GM19239 (cell line): ENCODE results near the gene PSMA7.

Experiments used
- DNase-seq: peaks from one replicate; pipeline ENCODE4 v3.0.0; 2011; ENCODE audit warnings: low spot score; ENCODE audit not compliant: insufficient read length
- FAIRE-seq: peaks from 2 replicates; lab custom pipeline; 2011; peaks lifted over from hg19 to GRCh38; lab: Jason Lieb, UNC

The PSMA7 gene

DNA sequence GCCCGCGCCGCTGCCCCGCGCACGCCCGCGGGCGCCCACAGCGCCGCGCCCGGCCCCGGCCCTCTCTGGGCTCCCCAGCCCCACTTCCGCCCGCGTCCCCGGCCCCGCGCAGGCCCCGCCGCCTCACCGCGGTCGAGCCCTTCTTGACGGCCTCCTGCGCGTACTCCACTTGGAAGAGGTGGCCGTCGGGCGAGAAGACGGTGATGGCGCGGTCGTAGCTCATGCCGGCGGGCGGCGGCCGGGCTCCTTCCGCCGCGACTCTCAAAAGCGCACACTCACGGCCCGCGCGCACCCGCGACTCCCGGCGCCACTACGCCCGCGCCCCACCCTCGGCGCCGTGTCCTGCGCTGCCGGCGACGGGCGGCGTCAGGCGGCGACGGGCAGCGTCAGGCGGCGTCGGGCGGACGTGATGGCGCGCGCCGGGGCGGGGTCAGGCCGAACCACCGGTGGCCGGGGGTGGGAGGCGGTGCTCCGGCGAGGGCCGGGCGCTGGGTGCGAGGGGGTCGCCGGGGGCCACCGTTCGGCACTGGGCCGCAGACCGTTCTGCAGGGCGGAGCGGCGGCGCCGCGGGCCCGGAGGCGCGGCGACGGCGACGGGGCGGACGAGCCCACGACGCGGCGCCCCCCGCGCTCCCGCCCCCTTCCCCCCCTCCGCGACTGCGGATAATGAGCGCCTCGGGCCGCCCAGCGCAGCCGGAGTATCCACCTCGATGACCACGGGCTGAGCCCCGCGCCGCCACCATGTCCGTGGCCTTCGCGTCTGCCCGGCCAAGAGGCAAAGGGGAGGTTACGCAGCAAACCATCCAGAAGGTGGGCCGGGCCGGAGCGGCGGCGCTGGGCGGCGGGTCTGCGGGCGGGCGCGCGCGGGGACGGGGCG is at the start of gene PSMA7, which contains the start of gene SS18L1:
TSS of gene PSMA7 (minus strand) at position 314 of the 876 bp plus-strand sequence. CDS start at position 223, 91 bp downstream.
TSS of gene SS18L1 (plus strand) at position 689 of the 876 bp plus-strand sequence. CDS start at position 741, 52 bp downstream.
- FAIRE-seq: no peak
- peak; percentile 98 for DNase-seq

- DNase-seq (no peak), FAIRE-seq (no peak)
These were observed 49.4 kb upstream of the PSMA7 start for GRCh38 chr20:62192635-62193034.

DNA sequence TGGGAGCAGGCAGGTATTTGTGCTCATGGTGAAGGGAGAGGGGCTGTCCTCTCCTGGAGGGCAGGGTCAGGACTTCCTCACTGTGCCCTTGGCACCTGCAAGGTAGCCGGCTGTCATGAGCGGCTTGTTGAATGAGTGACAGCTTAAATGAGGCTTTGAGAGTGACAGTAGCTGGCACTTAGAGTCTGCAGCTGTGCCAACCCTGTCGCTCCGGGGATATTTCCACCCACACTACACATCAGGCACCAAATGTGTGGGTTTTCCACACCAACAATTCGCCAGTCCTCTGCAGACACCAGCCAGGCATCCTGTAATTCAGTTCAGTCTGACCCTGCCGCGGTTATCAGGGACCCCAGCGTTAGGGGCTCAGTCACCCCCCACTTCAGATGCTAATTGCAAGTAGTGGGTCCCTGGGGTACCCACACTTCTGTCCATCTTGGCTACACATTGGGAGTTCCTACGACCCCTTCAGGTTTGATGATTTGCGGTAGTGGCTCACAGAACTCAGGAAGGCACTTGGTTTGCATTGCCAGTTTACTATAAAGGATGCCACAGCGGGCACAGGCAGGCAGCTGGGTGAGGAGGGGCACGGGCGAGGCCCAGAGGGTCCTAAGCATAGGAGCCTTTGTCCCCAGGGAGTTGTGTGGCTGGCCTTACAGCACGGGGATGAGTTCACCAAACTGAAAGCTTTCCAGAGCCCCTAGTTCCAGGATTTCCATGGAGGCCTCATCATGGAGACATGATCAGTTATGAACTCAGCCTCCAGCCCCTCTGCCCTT is 48.8 kb upstream of the PSMA7 start:
- no peak for FAIRE-seq
- no peak for DNase-seq

DNA sequence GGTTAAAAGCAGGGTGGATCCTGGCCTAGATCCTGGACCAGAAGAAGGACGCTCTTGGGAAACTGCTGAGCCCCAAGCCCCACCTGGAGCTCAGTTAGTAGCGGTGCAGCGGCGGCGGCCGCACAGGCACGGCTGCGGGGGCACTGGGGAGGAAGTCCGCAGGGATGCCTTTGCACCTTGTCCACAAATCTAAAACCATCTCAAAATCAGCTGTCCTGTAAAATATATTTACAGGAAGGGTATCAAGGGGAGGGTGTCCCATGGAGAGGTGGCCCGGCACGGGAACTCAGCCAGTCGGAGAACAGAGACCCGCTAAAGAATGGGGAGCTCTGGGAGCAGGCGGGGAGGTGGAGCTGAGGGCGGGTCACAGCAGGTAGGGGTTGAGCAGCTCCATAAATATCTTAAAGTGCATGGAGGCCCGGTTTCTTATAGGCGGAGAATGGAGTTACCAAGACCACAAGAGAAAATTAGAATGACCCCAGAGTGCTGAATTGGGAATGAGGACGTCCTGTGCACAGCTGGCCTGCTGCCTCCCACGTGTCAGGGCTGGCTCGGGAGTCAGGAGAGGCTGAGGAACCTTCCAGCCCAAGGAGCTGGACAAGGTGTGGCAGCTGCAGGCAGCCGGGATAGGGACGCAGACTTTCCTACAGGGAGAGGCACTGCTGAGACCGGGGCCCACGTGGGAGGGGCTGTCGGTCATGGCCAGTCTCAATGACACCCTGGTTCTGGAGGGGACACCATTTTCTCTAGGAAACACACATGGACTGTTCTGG is 47.6 kb upstream of the PSMA7 start:
- no peak for DNase-seq
- FAIRE-seq: no peak

- FAIRE-seq: no peak
- no peak for DNase-seq
These were observed 44.0 kb upstream of the PSMA7 start for GRCh38 chr20:62186887-62187866.

- FAIRE-seq (no peak), DNase-seq (no peak)
These were observed 42.9 kb upstream of the PSMA7 start for GRCh38 chr20:62186096-62186426.

- DNase-seq: no peak
- FAIRE-seq: no peak
These were observed 40.4 kb upstream of the PSMA7 start for GRCh38 chr20:62183426-62184142.

DNA sequence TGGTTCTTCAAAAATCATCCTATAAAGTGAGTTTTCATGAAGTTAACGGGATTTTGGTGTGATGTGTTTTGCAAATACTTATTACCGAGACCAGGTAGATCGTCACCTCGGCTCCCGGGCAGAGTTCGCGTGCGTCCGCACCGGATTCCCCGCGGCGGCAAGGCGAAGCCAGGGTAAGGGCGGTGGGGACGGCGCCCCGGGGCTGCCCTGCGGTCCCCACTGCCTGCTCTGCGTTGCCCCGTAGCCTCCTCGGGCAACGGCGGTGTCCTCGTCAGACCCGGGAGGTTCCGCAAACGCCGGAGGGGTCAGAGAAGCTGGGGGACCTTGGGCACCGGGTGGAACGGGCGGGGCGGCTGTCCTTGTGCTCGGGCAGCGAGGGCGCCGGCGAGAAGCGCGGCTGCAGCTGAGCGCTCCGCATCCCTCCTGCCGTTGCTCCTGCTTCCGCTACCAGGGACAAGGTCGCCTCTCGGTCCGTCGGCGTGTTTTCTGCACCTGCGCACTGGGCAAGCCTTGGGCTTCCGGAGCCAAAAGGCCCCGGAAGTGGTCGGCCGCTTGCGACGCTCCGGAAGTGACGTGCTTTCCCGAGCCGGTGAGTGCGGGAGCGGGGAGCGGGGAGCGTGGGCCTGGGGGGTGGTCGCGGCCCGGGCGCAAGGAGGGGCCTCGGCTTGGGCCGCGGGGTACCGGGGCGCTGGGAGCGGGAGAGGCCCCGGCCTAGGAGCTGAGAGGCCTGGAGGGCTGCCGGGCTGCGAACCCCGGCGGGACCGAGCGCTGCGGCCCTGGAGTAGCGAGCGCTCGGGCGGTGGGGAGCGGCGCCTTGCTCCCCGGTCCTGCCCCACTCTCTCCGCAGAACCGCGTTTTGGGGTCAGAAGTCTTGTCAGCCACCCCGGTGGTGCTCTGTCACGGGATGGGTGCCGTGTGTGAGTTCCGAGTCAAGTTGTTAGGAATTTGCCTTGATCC is 39.6 kb upstream of the PSMA7 start, which contains the start of gene MTG2:
TSS of gene MTG2 (plus strand) at position 560 of the 957 bp plus-strand sequence. CDS start 10,393 bp downstream, outside the sequence.
- peak; percentile 83 for FAIRE-seq

DNA sequence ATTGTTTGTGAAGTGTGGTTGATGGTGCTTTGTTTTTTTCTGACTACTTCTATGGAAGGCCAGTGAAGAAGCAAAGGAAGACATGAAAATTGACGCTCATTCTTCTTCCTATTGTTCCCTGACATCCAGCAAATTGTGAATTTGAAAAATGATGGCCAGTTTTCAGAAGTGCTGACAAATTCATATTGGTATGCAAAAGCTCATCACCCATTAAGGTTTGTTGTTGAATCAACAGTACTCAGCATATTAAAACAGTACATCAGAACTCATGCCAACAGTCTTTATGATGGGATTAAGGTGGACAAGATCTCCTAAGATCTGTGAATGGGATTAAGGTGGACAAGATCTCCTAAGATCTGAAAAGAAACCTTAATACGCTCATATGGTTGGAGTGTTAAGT is 38.6 kb upstream of the PSMA7 start:
- no peak for DNase-seq
- no peak for FAIRE-seq

More for the DNA sequence above, 39.6 kb upstream of the PSMA7 start, which contains the start of gene MTG2:
- DNase-seq: peak; percentile 100

- FAIRE-seq (no peak), DNase-seq (no peak)
These were observed 35.9 kb upstream of the PSMA7 start for GRCh38 chr20:62179162-62179504.

DNA sequence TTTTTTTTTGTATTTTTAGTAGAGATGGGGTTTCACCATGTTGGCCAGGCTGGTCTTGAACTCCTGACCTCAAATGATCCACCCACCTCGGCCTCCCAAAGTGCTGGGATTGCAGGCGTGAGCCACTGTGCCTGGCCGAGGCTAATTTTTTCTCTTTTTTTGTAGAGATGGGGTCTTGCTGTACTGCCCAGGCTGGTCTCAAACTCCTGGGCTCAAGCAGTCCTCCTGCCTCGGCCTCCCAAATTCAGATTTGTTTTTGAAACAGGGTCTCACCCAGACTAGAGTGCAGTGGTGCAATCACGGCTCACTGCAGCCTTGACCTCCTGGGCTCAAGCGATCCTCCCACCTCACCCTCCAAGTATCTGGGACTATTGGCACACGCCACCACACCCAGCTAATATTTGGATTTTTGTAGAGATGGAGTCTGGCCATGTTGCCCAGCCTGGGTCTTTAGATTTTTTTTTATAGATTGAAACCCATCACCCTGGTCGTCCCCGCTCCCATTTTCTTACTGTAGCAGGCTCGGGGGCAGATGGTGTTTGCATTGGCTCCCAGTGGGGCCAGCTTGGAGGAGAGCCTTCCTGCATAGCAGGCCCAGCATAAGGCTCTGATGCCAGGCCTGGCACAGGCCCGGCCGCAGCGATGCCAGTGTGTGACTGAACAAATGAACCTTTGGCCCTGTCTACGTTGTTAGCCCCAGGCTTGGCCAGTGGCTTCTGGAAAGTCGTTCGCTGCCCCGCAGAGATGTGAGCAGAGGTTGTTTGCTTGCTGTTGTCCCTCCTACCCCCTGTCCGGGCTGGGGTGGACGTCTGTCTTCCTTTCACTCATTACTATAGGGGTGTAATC is 35.3 kb upstream of the PSMA7 start:
- DNase-seq (no peak), FAIRE-seq (no peak)

DNA sequence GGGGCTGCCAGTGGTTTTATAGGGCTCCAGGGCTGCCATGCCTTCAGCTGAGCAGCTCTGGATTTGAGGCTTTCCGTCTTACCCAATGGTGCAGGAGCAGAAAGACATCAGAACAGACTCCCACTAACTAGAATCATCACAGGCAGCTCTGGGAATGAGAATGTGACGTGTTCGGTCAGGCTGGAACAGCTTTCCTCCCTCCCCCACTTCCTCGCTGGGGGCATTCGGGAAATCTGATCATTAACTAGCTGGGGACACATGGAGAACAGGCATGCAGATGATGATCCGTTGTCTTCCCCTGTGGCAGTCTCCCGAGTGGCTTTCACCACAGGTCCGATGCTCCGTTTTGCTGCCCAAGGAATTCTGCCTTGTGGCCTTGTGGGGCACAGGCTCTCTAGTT is 34.1 kb upstream of the PSMA7 start:
- no peak for FAIRE-seq

DNA sequence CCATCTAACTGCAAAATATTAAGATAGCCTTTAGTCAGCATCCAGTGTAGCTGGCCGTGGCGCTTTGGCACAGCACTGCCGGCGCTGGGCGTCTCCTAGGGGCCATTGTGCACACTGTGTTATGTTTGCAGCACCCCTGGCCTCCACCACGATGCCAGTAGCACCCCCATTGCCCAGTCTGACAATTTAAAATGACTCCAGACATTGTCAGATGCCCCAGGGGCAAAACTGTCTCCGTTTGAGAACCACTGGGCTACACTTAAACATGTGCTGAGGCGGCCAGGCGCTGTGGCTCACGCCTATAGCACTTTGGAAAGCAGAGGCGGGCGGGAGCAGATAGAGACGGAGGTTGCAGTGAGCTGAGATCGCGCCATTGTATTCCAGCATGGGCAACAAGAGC is 33.7 kb upstream of the PSMA7 start:
- FAIRE-seq (no peak), DNase-seq (no peak)

More for the DNA sequence above, 34.1 kb upstream of the PSMA7 start:
- DNase-seq: no peak

- DNase-seq (no peak), FAIRE-seq (no peak)
These were observed 32.5 kb upstream of the PSMA7 start for GRCh38 chr20:62175711-62176110.

DNA sequence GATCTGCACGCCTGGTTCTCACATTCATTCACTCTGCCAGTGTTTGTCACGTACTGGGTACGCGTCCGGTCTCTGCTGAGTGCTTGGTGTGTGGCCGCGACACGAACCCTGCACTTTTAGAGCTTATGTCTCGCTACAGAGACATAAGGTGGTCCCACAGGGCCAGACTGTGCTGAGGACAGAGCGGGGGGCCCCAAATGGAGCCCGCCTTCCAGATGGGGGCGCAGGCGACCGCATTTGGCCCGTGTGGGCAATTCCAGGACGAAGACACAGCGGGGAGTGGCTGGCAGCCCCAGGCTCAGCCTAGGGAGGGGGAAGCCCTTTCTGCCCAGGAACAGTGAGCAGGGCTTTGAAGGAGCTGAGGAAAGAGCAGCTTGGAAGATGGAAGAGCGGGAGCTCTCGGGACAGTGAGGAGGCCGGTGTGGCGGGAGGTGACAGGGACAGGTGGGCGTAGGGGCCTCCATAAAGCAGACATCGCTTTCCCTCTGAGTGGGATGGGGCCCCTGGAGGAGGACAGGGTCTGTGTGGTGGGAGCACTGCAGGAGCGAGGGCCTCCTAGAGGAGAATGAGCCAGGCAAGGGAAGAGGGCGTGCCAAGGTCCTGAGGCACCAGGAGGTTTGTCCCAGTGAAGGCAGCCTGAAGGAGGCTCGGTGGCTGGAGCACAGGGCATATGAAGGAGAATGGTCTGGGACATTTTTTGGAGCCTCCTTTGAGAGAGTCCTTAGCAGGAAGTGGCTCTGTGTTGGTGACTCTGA is 31.9 kb upstream of the PSMA7 start:
- no peak for DNase-seq
- no peak for FAIRE-seq
